Measurements from ENCODE around the gene PLA2G4A. TPM values are rescaled to one million over a fixed set of nuclear protein-coding genes. Genes with fewer than 3 reads are reported as not detected.

PLA2G4A gene
- total RNA-seq, 1 donor from 2014 or later = 0.72 TPM

- Mint-ChIP-seq H3K27me3 (no peaks in the 10 kb centered on the region), H3K4me3 (ENCODE audit: low read depth) (no peak overlapping the region), H3K27ac (no peak overlapping the region), H3K9me3 (ENCODE audit: low read depth) (peaks cover 13% of the 10 kb centered on the region), H3K4me1 (ENCODE audit: low read depth) (no peaks in the 10 kb centered on the region), H3K36me3 (ENCODE audit: insufficient read depth) (no peaks in the 10 kb centered on the region)
- no peak for DNase-seq (ENCODE audit: low spot score, unreplicated experiment)
- TF ChIP-seq, protein P1, sequence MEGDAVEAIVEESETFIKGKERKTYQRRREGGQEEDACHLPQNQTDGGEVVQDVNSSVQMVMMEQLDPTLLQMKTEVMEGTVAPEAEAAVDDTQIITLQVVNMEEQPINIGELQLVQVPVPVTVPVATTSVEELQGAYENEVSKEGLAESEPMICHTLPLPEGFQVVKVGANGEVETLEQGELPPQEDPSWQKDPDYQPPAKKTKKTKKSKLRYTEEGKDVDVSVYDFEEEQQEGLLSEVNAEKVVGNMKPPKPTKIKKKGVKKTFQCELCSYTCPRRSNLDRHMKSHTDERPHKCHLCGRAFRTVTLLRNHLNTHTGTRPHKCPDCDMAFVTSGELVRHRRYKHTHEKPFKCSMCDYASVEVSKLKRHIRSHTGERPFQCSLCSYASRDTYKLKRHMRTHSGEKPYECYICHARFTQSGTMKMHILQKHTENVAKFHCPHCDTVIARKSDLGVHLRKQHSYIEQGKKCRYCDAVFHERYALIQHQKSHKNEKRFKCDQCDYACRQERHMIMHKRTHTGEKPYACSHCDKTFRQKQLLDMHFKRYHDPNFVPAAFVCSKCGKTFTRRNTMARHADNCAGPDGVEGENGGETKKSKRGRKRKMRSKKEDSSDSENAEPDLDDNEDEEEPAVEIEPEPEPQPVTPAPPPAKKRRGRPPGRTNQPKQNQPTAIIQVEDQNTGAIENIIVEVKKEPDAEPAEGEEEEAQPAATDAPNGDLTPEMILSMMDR (IDR thresholded peaks at IDR 0.05; ENCODE audit: unreplicated experiment) = no peak
Measured at GRCh38 chr1:187018291-187018690, 189.5 kb downstream of the PLA2G4A start.

DNA sequence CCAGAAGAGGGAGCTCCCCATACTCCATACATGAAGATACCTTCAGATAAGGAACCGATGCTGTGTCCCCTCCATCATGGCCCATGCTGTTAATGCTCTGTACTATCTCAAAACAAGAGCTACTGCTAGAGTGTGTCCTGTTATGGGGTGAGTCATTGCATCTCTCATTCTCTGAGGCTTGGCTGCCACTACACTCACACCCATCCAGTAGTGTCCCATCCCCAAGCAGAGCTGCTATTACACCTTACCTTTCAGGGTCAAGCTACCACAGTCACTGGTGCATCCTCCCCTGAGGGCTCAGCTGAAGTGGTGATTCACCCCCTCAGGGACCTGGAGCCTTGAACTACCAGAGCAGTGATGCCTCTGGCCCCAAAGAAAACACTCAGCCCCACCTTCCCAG lies 198.5 kb downstream of the PLA2G4A start:
- Mint-ChIP-seq H3K4me3 (ENCODE audit: low read depth) (no peak overlapping the region), H3K4me1 (ENCODE audit: low read depth) (no peaks in the 10 kb centered on the region), H3K27me3 (no peaks in the 10 kb centered on the region), H3K9me3 (ENCODE audit: low read depth) (peaks cover 11% of the 10 kb centered on the region), H3K36me3 (ENCODE audit: insufficient read depth) (no peaks in the 10 kb centered on the region), H3K27ac (no peak overlapping the region)
- TF ChIP-seq, protein P1 (IDR thresholded peaks at IDR 0.05; ENCODE audit: unreplicated experiment) = no peak
- no peak for DNase-seq (ENCODE audit: low spot score, unreplicated experiment)

GRCh38 chr1:187032316-187032981 lies 203.7 kb downstream of the PLA2G4A start:
- H3K27me3 Mint-ChIP-seq = no peaks in the 10 kb centered on the region
- H3K27ac Mint-ChIP-seq = no peak overlapping the region
- H3K36me3 Mint-ChIP-seq (ENCODE audit: insufficient read depth) = no peaks in the 10 kb centered on the region

DNA sequence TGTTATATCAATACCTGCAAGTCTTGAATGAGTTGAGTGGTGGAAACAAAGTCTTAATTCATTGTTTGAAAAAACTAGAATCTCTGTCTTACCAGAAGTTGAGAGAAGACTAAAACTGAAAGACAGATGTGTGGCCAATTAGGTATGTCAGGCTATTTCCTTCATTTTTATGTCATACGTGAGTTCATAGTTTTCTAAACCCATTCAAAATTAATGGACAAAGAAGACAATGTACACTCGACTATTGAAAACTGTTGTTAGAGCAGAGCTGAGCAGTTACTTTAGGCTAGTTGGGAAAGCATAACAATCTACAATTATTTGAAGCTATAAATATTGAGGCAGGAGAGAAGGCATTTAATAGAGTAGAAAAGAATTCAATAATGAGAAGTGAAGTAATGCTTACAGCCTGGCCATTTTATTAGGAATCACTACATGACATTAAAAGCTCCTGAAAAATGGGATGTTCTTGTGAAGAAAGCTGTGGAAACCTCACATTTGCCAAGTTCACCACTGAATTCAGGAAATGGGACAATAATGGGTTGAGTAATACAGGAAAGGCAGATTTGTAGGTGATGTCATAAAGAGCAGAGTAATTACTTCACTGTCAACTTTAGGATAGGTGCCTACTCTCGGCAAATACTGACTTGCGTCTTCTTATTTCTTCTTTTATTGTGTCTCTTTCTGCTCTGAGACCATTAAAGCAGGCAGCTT lies 204.4 kb downstream of the PLA2G4A start:
- H3K36me3 Mint-ChIP-seq (ENCODE audit: insufficient read depth) = no peaks in the 10 kb centered on the region
- H3K9me3 Mint-ChIP-seq (ENCODE audit: low read depth) = peaks cover 8% of the 10 kb centered on the region
- H3K4me1 Mint-ChIP-seq (ENCODE audit: low read depth) = peaks cover 2% of the 10 kb centered on the region
- H3K27ac Mint-ChIP-seq = no peak overlapping the region
- H3K4me3 Mint-ChIP-seq (ENCODE audit: low read depth) = no peak overlapping the region
- no peak for DNase-seq (ENCODE audit: low spot score, unreplicated experiment)
- TF ChIP-seq, protein P1 (IDR thresholded peaks at IDR 0.05; ENCODE audit: unreplicated experiment) = no peak
- H3K27me3 Mint-ChIP-seq = no peaks in the 10 kb centered on the region

More at GRCh38 chr1:187032316-187032981, 203.7 kb downstream of the PLA2G4A start:
- no peak overlapping the region for H3K4me3 Mint-ChIP-seq (ENCODE audit: low read depth)
- DNase-seq (ENCODE audit: low spot score, unreplicated experiment) = no peak
- TF ChIP-seq, protein P1 (IDR thresholded peaks at IDR 0.05; ENCODE audit: unreplicated experiment) = no peak
- peaks cover 8% of the 10 kb centered on the region for H3K9me3 Mint-ChIP-seq (ENCODE audit: low read depth)
- H3K4me1 Mint-ChIP-seq (ENCODE audit: low read depth) = peaks cover 2% of the 10 kb centered on the region

GRCh38 chr1:187033693-187034390 lies 205.1 kb downstream of the PLA2G4A start:
- TF ChIP-seq, protein P1 (IDR thresholded peaks at IDR 0.05; ENCODE audit: unreplicated experiment) = no peak
- Mint-ChIP-seq H3K27ac (no peak overlapping the region), H3K4me3 (ENCODE audit: low read depth) (no peak overlapping the region), H3K36me3 (ENCODE audit: insufficient read depth) (no peaks in the 10 kb centered on the region), H3K4me1 (ENCODE audit: low read depth) (peaks cover 2% of the 10 kb centered on the region), H3K27me3 (no peaks in the 10 kb centered on the region), H3K9me3 (ENCODE audit: low read depth) (peaks cover 5% of the 10 kb centered on the region)
- DNase-seq (ENCODE audit: low spot score, unreplicated experiment) = no peak
